HG02571 (cell line): Measurements from ENCODE around the gene PTGES3.
"Not testable (repeated sequence)": the region's sequence is repeated elsewhere in the genome, so short reads cannot be mapped to it uniquely, and the experiment has no call there.

Source experiments
- ATAC-seq: cut with Tn5 transposase; IDR thresholded peaks from one replicate; pipeline ENCODE4 v1.9.1; 2021; ENCODE audit warnings: mild to moderate bottlenecking, moderate library complexity; ENCODE audit not compliant: unreplicated experiment

PTGES3 gene

DNA sequence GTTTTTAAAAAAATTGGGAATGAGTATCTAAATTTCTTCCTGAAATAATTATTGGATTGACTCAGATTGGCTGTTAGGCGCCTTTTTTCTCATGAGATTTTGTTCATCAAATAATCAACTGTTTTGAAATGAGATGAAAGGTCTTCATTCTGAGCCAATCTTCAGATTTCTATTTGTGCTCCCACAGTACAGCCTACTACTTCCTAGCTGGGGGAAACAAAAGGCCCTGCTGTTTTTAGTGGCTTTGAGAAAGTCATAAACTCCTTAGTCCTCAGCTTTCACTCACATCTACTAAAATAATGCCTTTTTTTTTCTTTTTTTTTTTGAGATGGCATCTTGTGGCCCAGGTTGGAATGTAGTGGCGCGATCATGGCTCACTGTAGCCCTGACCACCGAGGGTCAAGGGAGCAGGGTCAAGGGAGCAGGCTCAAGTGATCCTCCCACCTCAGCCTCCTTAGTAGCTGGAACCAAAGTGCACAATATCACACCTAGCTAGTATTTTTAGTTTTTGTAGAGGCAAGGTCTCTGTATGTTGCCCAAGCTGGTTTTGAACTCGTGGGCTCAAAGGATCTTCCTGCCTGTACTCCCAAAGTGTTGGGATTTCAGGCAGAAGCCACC is 21.8 kb upstream of the PTGES3 start:
- ATAC-seq, result no peak

GRCh38 chr12:56704522-56704921 is 16.4 kb upstream of the PTGES3 start:
- not testable (repeated sequence) for ATAC-seq

GRCh38 chr12:56699020-56699661 is 11.1 kb upstream of the PTGES3 start:
- ATAC-seq, result no peak

GRCh38 chr12:56695327-56696101 is 7.4 kb upstream of the PTGES3 start:
- no peak for ATAC-seq

GRCh38 chr12:56694161-56694560 is 6.1 kb upstream of the PTGES3 start:
- ATAC-seq, result no peak

GRCh38 chr12:56688846-56689109 is 694 bp upstream of the PTGES3 start:
- ATAC-seq, result no peak

DNA sequence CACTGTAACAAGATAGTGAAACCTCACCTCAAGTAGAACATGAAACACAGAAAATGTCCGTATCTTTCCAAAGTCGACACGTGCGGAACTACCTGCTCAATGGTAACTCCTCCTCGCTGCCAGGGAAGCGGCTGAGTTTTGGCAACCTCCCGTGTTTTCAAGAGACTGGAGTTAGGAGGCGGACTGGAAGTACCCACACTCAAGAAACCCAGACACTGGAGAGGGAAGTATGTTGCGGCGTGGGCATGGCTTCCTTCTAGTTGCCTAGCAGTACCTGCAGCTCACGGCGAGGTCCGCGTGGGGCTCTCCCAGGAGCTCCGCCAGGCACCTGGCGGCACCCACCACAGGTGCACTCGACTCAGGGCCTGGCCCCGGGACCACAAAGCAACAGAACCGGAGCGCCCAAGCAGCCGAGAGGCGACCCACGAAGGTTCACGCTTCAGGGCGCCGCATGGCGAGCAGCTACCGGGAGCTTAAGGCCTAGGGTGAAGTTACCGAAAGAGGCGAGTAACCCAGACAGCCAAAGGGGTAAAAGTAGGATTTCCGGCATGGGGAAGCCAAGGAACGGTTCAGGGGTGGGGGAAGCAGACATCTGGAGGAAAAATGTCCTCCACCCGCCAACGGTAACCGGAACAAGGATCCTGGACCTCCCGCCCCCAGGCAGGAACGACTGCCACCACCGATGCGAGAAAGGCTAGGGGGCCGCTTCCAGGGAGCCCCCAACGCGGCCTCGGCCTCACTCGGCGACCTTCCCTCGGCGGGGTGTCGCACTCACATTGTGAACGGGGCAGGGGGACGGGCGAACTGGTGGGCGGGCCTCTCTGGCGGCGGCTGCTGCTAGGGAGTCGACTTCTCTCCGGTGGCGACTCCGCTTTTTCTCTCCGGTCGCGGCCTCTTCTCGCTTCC is 608 bp downstream of the PTGES3 start:
- peak; percentile 7 for ATAC-seq

DNA sequence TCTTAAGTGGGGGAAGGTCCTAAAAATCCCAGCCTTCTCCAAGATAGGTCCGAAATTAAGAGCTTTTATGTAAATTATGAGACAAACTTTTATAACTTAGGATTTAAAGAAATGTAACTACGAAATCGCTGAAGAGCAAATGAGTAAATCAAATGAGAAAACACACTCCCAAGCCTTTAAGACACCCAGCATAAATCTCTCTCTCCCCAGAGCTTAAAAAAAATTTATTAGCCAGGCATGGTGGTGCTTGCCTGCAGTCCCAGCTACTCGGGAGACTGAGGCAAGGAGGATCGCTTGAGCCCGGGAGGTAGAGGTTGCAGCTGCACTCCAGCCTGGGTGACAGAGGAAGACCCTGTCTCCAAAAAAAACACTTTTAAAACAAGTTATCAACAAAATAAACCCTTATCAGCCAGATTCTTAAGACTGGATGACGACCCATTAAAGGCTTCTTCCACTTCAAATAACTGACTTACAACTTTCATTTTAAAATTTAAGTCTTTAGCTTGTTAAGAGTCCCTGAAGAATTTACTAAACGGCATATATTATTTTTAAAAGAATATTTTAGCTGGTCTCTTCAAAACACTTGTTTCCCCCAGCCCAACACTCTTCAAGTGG is 3.2 kb downstream of the PTGES3 start:
- ATAC-seq, result no peak

- no peak for ATAC-seq
These were observed 5.8 kb downstream of the PTGES3 start for GRCh38 chr12:56682323-56682722.

GRCh38 chr12:56679883-56680575 is 8.1 kb downstream of the PTGES3 start:
- no peak for ATAC-seq

DNA sequence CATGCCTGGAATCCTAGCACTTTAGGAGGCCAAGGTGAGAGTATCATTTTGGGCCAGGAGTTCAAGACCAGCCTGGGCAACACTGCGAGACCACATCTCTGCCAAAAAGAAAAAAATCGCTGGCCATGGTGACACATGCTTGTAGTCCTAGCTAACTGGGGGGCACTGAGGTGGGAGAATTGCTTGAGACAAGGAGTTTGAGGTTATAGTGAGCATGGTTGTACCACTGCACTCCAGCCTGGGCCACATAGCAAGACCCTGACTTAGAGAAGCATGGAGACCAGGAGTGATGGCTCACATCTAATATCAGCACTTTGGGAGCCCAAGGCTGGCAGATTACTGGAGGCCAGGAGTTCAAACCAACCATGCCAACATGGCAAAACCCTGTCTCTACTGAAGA is 9.2 kb downstream of the PTGES3 start:
- ATAC-seq, result no peak

- ATAC-seq, result peak; percentile 56
These were observed 10.4 kb downstream of the PTGES3 start for GRCh38 chr12:56677680-56678079.

- no peak for ATAC-seq
These were observed 11.1 kb downstream of the PTGES3 start for GRCh38 chr12:56676851-56677580.

- ATAC-seq, result no peak
These were observed 16.5 kb downstream of the PTGES3 start for GRCh38 chr12:56671608-56672007.

- ATAC-seq, result no peak
These were observed 17.2 kb downstream of the PTGES3 start for GRCh38 chr12:56670836-56671235.

- no peak for ATAC-seq
These were observed 20.0 kb downstream of the PTGES3 start for GRCh38 chr12:56668197-56668457.

GRCh38 chr12:56661979-56662638 is 26.0 kb downstream of the PTGES3 start:
- ATAC-seq, result no peak

DNA sequence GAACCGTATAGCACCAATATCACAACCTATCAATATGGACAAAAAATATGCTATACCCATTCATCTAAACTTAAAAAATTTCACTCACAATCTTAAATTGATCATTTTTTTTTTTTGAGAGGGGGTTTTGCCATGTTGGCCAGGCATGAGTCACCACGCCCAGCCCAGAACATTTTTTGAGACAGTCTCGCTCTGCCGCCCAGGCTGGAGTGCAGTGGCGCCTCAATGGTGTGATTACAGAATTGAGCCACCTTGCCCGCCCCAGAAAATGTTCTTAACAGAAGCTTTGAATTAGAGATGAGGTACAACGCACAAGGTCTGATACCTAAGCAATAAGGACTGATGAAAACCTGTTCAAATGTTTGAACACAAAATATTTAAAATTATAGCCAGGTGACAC is 26.5 kb downstream of the PTGES3 start:
- no peak for ATAC-seq

GRCh38 chr12:56658921-56659320 is 29.2 kb downstream of the PTGES3 start:
- no peak for ATAC-seq
